Natural killer cell (primary cell): Measurements from ENCODE around the gene SORT1. TPM values are rescaled to one million over a fixed set of nuclear protein-coding genes. Genes with fewer than 3 reads are reported as not detected.

Experiments
- ATAC-seq, 3 donors: fragments of 150-1000 bp in 2 of 3; fragments of 200-7000 bp in 1 of 3; cut with Tn5 transposase; 1 replicate in 1 of 3; 2 replicates in 2 of 3; pipeline ENCODE4 v1.10.0; 2021; ENCODE audit warnings: mild to moderate bottlenecking in 2 of 3, moderate library complexity in 2 of 3
- DNase-seq, 2 donors: peaks; one replicate each; pipeline versions ENCODE4 v3.0.0 to v3.0.0-alpha.2; 2013 to 2021; ENCODE audit warnings: mixed read lengths in 1 of 2
- H3K27ac ChIP-seq: one replicate; pipeline ENCODE4 v1.5.1; 2013; ENCODE audit warnings: mild to moderate bottlenecking, low read length
- H3K27me3 ChIP-seq: one replicate; pipeline ENCODE4 v1.6.1; 2013; ENCODE audit warnings: low read length; ENCODE audit not compliant: control insufficient read depth, insufficient read depth
- H3K36me3 ChIP-seq: one replicate; pipeline ENCODE4 v1.6.1; 2013; ENCODE audit warnings: low read length; ENCODE audit not compliant: control insufficient read depth, insufficient read depth
- H3K4me1 ChIP-seq: one replicate; pipeline ENCODE4 v1.6.1; 2013; ENCODE audit warnings: low read length; ENCODE audit not compliant: control insufficient read depth, insufficient read depth
- H3K4me3 ChIP-seq: one replicate; pipeline ENCODE4 v1.5.1; 2013; ENCODE audit warnings: low read length
- H3K9me3 ChIP-seq: one replicate; pipeline ENCODE4 v1.6.1; 2013; ENCODE audit warnings: low read length; ENCODE audit not compliant: control insufficient read depth, insufficient read depth
- H3K27ac Mint-ChIP-seq, 2 donors: one replicate each; pipeline ENCODE4 v1.8.0; 2022; ENCODE audit warnings: mild to moderate bottlenecking in 2 of 2, mixed read lengths in 2 of 2, moderate library complexity in 1 of 2
- H3K27me3 Mint-ChIP-seq, 2 donors: one replicate each; pipeline ENCODE4 v1.8.0; 2022; ENCODE audit warnings: low read depth in 2 of 2, mixed read lengths in 2 of 2
- H3K36me3 Mint-ChIP-seq: one replicate; pipeline ENCODE4 v1.8.0; 2022; ENCODE audit warnings: mixed read lengths
- H3K4me1 Mint-ChIP-seq, 2 donors: one replicate each; pipeline ENCODE4 v1.8.0; 2022; ENCODE audit warnings: mixed read lengths in 2 of 2
- H3K4me3 Mint-ChIP-seq: one replicate; pipeline ENCODE4 v1.8.0; 2022; ENCODE audit warnings: mild to moderate bottlenecking, moderate library complexity, mixed read lengths
- H3K9me3 Mint-ChIP-seq, 2 donors: one replicate each; pipeline ENCODE4 v1.8.0; 2022; ENCODE audit warnings: mixed read lengths in 2 of 2
- WGBS: methylation state at CpG from one replicate; pipeline ENCODE4 v1.1.7; 2013; ENCODE audit warnings: missing lambda C conversion rate; ENCODE audit not compliant: insufficient coverage; 5-methylcytosine and 5-hydroxymethylcytosine counted together
- intact Hi-C: fragments of 100-400 bp; cut with micrococcal nuclease; formaldehyde crosslinking; loops from one replicate; pipeline ENCODE4 v1.14.2; 2022
- total RNA-seq, 4 donors: library from RNA; stranded (reverse); fragments of 120-200 nt in 1 of 4; gene quantifications; one replicate each; pipeline versions ENCODE4 v1.2.3 to v1.2.4, GENCODE V29; 2013 to 2022
- TF ChIP-seq, protein P1 (sequence below): fragments of 200-600 bp; IDR thresholded peaks from one replicate; pipeline ENCODE4 v1.8.0; 2022; ENCODE audit warnings: antibody characterized with exemption

The SORT1 gene
- total RNA-seq, 3 donors from 2014 or later (not counting 1 experiment from before 2014, with no cell fraction given), result 2.7 to 7.1 (median 3.7) TPM

DNA sequence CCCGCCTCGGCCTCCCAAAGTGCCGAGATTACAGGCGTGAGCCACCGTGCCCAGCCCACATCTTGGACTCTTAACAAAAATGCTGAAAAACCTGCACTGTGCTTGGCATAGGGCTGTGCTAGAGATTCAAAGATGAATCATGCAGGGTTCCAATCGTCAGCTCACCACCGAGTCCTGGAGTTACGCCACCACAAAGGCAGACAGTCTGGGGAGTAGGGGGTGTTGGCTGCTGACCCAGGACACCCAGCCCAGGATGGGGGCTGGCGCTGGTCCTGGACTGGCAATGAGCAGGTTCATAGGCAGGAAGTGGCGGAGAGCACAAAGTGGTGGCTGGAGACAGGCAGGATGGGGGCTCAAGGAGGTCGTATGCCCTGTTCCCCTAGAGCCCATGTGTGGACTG is 130.8 kb downstream of the SORT1 start:
- Mint-ChIP-seq H3K4me1 (peaks cover 0 to 5% of the 10 kb centered on the region in 2 donors), H3K4me3 (no peak overlapping the region), H3K27ac (no peak overlapping the region), H3K36me3 (no peaks in the 10 kb centered on the region), H3K27me3 (no peaks in the 10 kb centered on the region), H3K9me3 (no peaks in the 10 kb centered on the region)
- no peak for DNase-seq
- no peaks in the 10 kb centered on the region for H3K27me3 ChIP-seq
- TF ChIP-seq, protein P1, sequence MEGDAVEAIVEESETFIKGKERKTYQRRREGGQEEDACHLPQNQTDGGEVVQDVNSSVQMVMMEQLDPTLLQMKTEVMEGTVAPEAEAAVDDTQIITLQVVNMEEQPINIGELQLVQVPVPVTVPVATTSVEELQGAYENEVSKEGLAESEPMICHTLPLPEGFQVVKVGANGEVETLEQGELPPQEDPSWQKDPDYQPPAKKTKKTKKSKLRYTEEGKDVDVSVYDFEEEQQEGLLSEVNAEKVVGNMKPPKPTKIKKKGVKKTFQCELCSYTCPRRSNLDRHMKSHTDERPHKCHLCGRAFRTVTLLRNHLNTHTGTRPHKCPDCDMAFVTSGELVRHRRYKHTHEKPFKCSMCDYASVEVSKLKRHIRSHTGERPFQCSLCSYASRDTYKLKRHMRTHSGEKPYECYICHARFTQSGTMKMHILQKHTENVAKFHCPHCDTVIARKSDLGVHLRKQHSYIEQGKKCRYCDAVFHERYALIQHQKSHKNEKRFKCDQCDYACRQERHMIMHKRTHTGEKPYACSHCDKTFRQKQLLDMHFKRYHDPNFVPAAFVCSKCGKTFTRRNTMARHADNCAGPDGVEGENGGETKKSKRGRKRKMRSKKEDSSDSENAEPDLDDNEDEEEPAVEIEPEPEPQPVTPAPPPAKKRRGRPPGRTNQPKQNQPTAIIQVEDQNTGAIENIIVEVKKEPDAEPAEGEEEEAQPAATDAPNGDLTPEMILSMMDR, result no peak
- WGBS, result 84% methylated on average over 11 of the region's 11 CpGs
- H3K4me1 ChIP-seq, result peaks cover 7% of the 10 kb centered on the region
- H3K9me3 ChIP-seq, result no peaks in the 10 kb centered on the region
- intact Hi-C loops, result no loop called here
- H3K36me3 ChIP-seq, result no peaks in the 10 kb centered on the region
- no peak overlapping the region for H3K27ac ChIP-seq
- ATAC-seq, result no peak
- no peak overlapping the region for H3K4me3 ChIP-seq

DNA sequence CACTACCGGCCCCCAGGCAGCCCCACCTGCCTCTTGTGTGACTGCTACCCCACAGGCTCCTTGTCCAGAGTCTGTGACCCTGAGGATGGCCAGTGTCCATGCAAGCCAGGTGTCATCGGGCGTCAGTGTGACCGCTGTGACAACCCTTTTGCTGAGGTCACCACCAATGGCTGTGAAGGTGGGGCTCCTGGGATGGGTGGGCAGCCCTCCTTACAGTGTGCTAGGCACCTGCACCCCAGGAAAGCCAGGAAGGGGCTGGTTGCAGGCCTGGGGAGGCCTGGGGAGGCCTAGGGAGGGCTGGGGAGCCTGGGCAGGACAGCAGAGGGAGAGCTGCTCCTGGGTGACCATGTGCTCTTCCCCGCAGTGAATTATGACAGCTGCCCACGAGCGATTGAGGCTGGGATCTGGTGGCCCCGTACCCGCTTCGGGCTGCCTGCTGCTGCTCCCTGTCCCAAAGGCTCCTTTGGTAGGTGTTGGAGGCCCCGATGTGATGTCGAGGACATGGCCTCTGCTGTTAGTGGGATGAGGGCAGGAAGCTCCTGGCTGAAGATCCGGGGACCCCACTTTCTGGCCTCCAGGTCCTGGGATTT is 131.9 kb downstream of the SORT1 start:
- Histone ChIP-seq H3K4me3 (no peak overlapping the region), H3K4me1 (peaks cover 7% of the 10 kb centered on the region), H3K27ac (no peak overlapping the region), H3K9me3 (no peaks in the 10 kb centered on the region), H3K27me3 (no peaks in the 10 kb centered on the region), H3K36me3 (no peaks in the 10 kb centered on the region)
- Mint-ChIP-seq H3K36me3 (no peaks in the 10 kb centered on the region), H3K9me3 (no peaks in the 10 kb centered on the region), H3K27ac (no peak overlapping the region), H3K4me1 (peaks cover 0 to 5% of the 10 kb centered on the region in 2 donors), H3K27me3 (no peaks in the 10 kb centered on the region), H3K4me3 (no peak overlapping the region)
- ATAC-seq, result no peak
- DNase-seq, result no peak
- WGBS, result 95% methylated on average over 10 of the region's 13 CpGs
- TF ChIP-seq, protein P1, result no peak
- intact Hi-C loops, result no loop called here

DNA sequence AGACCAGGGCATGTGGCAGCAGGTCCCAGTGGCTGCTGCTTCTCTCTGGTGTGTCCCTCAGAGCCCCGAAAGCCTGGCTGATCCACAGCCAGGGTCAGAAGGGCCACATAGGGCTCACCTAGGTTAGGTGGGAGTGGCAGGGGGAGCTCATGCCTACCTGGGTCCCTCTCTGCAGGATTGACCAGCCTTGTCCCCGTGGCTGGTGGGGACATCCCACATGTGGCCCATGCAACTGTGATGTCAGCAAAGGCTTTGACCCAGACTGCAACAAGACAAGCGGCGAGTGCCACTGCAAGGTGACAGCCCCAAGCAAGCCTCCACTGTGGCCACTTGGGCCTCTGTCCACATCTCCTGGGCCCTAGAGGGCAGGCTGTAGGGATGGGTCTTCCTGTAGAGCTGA is 132.7 kb downstream of the SORT1 start:
- DNase-seq (no peak), ATAC-seq (no peak)
- 93% methylated on average over 4 of the region's 4 CpGs for WGBS
- Histone ChIP-seq H3K36me3 (no peaks in the 10 kb centered on the region), H3K4me1 (peaks cover 7% of the 10 kb centered on the region), H3K27ac (no peak overlapping the region), H3K9me3 (no peaks in the 10 kb centered on the region), H3K27me3 (no peaks in the 10 kb centered on the region), H3K4me3 (no peak overlapping the region)
- TF ChIP-seq, protein P1, result no peak
- Mint-ChIP-seq H3K4me1 (peaks cover 0 to 5% of the 10 kb centered on the region in 2 donors), H3K27me3 (no peaks in the 10 kb centered on the region), H3K4me3 (no peak overlapping the region), H3K27ac (no peak overlapping the region), H3K36me3 (no peaks in the 10 kb centered on the region), H3K9me3 (no peaks in the 10 kb centered on the region)
- intact Hi-C loops, result no loop called here

DNA sequence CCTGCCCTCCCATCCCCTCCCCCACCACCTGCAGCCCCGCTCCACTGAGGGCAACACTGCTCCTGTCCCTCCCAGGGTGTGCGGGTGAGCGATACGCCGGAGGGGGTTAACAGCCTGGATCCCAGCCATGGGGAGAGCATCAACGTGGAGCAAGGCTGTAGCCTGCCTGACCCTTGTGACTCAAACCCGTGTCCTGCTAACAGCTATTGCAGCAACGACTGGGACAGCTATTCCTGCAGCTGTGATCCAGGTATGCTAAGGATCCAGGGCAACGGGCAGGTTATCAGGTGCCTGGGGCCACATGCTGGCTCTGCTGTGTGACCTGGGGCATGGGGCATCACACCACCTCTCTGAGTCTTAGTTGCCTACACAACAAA is 133.4 kb downstream of the SORT1 start:
- Mint-ChIP-seq H3K4me3 (no peak overlapping the region), H3K9me3 (no peaks in the 10 kb centered on the region)
- TF ChIP-seq, protein P1, result no peak

More for the DNA sequence above, 133.4 kb downstream of the SORT1 start:
- Histone ChIP-seq H3K9me3 (no peaks in the 10 kb centered on the region), H3K4me3 (no peak overlapping the region), H3K36me3 (no peaks in the 10 kb centered on the region), H3K27ac (no peak overlapping the region), H3K4me1 (peaks cover 7% of the 10 kb centered on the region), H3K27me3 (no peaks in the 10 kb centered on the region)
- ATAC-seq (no peak), DNase-seq (no peak)
- Mint-ChIP-seq H3K27me3 (no peaks in the 10 kb centered on the region), H3K4me1 (peaks cover 0 to 5% of the 10 kb centered on the region in 2 donors), H3K27ac (no peak overlapping the region), H3K36me3 (no peaks in the 10 kb centered on the region)
- intact Hi-C loops, result loop anchor here (5.0 kb wide), 1 partner anchor 228 kb away; the partner anchor contains the start of gene CYB561D1
- 76% methylated on average over 9 of the region's 9 CpGs for WGBS
